K562 (cell line): ENCODE data around the gene FHIT. TPM values are rescaled to one million over a fixed set of nuclear protein-coding genes. Genes with fewer than 3 reads are reported as not detected.

Source experiments
- ATAC-seq: fragments of 200-7000 bp; cut with Tn5 transposase; 3 replicates; pipeline ENCODE4 v1.9.1; 2020; ENCODE audit warnings: moderate library complexity
- BruUV-seq: library from RNA; stranded (reverse); fragments of 400-500 nt; replicated peaks from 2 replicates; lab custom pipeline; 2021; lab: Mats Ljungman, UMichigan
- CTCF ChIA-PET: fragments of 300-600 bp; formaldehyde crosslinking; extraction: SDS; loops from one replicate; lab custom pipeline; 2021; ENCODE audit warnings: low intra/inter-chr PET ratio; lab: Yijun Ruan, JAX
- POLR2A ChIA-PET: fragments of 300-600, 350-650 bp; sonication (Branson Sonifier 250); formaldehyde crosslinking; extraction: SDS; loops from one replicate; lab custom pipeline; 2021; ENCODE audit warnings: antibody characterized with exemption, inconsistent platforms; lab: Yijun Ruan, JAX
- DNase-seq, 4 experiments: peaks; one replicate each; pipeline versions ENCODE4 v3.0.0 to v3.0.0-alpha.2; 2011 to 2018; ENCODE audit warnings: low spot score in 3 of 4, mixed read lengths in 3 of 4; ENCODE audit errors: extremely low read depth in 1 of 4
- FAIRE-seq: peaks from 2 replicates; lab custom pipeline; 2011; peaks lifted over from hg19 to GRCh38; lab: Jason Lieb, UNC
- H2AFZ ChIP-seq: 2 replicates; pipeline ENCODE4 v1.6.0; 2011; ENCODE audit warnings: low read depth, low read length, control low read depth, inconsistent platforms
- H3K27ac ChIP-seq: fragments of 200-600 bp; 3 replicates; pipeline ENCODE4 v1.8.0; 2011; ENCODE audit warnings: low read depth, mild to moderate bottlenecking, control low read depth, inconsistent platforms, low read length, moderate library complexity, mixed read lengths; ENCODE audit errors: extremely low read depth
- H3K27me3 ChIP-seq, 2 experiments: fragments of 300-600 bp in 1 of 2; 2 replicates in 1 of 2; 3 replicates in 1 of 2; pipeline versions ENCODE4 v1.6.0 to v1.8.0; 2011; ENCODE audit warnings: inconsistent platforms in 2 of 2, low read length in 2 of 2, mild to moderate bottlenecking in 1 of 2, mixed read lengths in 1 of 2, moderate library complexity in 1 of 2; ENCODE audit not compliant: control insufficient read depth in 2 of 2, insufficient read depth in 2 of 2
- H3K36me3 ChIP-seq: fragments of 300-600 bp; 3 replicates; pipeline ENCODE4 v1.8.0; 2011; ENCODE audit warnings: mild to moderate bottlenecking, low read length, inconsistent platforms; ENCODE audit not compliant: control insufficient read depth, insufficient read depth
- H3K4me1 ChIP-seq, 2 experiments: fragments of 200-600 bp in 1 of 2; replicated peaks in 1 of 2; 2 replicates in 1 of 2; 3 replicates in 1 of 2; pipeline versions ENCODE4 v1.5.1 to v1.8.0; 2011; ENCODE audit warnings: inconsistent platforms in 2 of 2, low read length in 2 of 2, mild to moderate bottlenecking in 1 of 2, mixed read lengths in 1 of 2, moderate library complexity in 1 of 2; ENCODE audit not compliant: control insufficient read depth in 2 of 2, insufficient read depth in 2 of 2
- H3K4me2 ChIP-seq: 2 replicates; pipeline ENCODE4 v1.6.1; 2011; ENCODE audit warnings: low read length, control low read depth, inconsistent platforms, mixed read lengths; ENCODE audit not compliant: insufficient read depth
- H3K4me3 ChIP-seq: fragments of 200-600 bp; sonication (generic), shearing (Covaris generic); 2 replicates; pipeline ENCODE4 v1.5.1; 2016; ENCODE audit warnings: control low read depth, inconsistent platforms
- H3K79me2 ChIP-seq: fragments of 200-600 bp; 3 replicates; pipeline ENCODE4 v1.8.0; 2011; ENCODE audit warnings: low read length, inconsistent platforms; ENCODE audit not compliant: control insufficient read depth, insufficient read depth
- H3K9ac ChIP-seq, 2 experiments: 2 replicates each; pipeline versions ENCODE4 v1.6.0 to v1.6.1; 2011; ENCODE audit warnings: low read depth in 2 of 2, low read length in 2 of 2, control low read depth in 1 of 2, inconsistent platforms in 1 of 2, mild to moderate bottlenecking in 1 of 2, mixed read lengths in 1 of 2; ENCODE audit not compliant: insufficient read depth in 1 of 2
- H3K9me1 ChIP-seq: one replicate; pipeline ENCODE4 v1.6.0; 2011; ENCODE audit warnings: inconsistent platforms, mild to moderate bottlenecking, low read length, moderate library complexity; ENCODE audit not compliant: control insufficient read depth, insufficient read depth
- H3K9me3 ChIP-seq: replicated peaks from 2 replicates; pipeline ENCODE4 v1.5.1; 2011; ENCODE audit warnings: low read depth, low read length, inconsistent platforms; ENCODE audit not compliant: control insufficient read depth, insufficient read depth
- H4K20me1 ChIP-seq: replicated peaks from 2 replicates; pipeline ENCODE4 v1.6.1; 2011; ENCODE audit warnings: low read length, inconsistent platforms, mixed read lengths; ENCODE audit not compliant: control insufficient read depth, insufficient read depth
- ATF2 ChIP-seq: sonication (generic); formaldehyde crosslinking; IDR thresholded peaks from 2 replicates; pipeline ENCODE4 v1.8.1; 2022; ENCODE audit warnings: missing genetic modification reagents
- ELF4 ChIP-seq: fragments of 450-650 bp; formaldehyde crosslinking; IDR thresholded peaks from 2 replicates; pipeline ENCODE4 v1.4.0; 2022; ENCODE audit warnings: missing genetic modification characterization
- HDAC6 ChIP-seq: IDR thresholded peaks from 2 replicates; pipeline ENCODE4 v1.6.1; 2012; ENCODE audit warnings: low read depth, mild to moderate bottlenecking, control low read depth, inconsistent platforms, low read length, moderate library complexity
- IFI16 ChIP-seq: fragments of 250-450 bp; sonication (Bioruptor Pico); IDR thresholded peaks from 2 replicates; pipeline ENCODE4 v2.1.2; 2022; ENCODE audit warnings: mild to moderate bottlenecking, inconsistent platforms
- NCOR1 ChIP-seq: fragments of 450-650 bp; IDR thresholded peaks from 2 replicates; pipeline ENCODE4 v1.6.1; 2016; ENCODE audit warnings: mild to moderate bottlenecking, moderate library complexity
- RBFOX2 ChIP-seq: fragments of 200-400 bp; formaldehyde crosslinking; IDR thresholded peaks from 2 replicates; pipeline ENCODE4 v1.6.1; 2017; ENCODE audit warnings: low read depth, mild to moderate bottlenecking, low read length, moderate library complexity
- SAFB ChIP-seq: fragments of 200-400 bp; formaldehyde crosslinking; IDR thresholded peaks from 2 replicates; pipeline ENCODE4 v1.6.1; 2017; ENCODE audit warnings: low read depth, low read length, borderline replicate concordance
- ZNF764 ChIP-seq: fragments of 250-450 bp; sonication (Bioruptor Pico); IDR thresholded peaks from 2 replicates; pipeline ENCODE4 v1.4.0; 2020; ENCODE audit warnings: low read depth, mild to moderate bottlenecking, moderate library complexity
- WGBS: fragments of 100-300 bp; shearing (Covaris generic); methylation state at CpG from one replicate; pipeline ENCODE4 v1.1.6; 2016; ENCODE audit warnings: low coverage, mixed read lengths; ENCODE audit not compliant: insufficient coverage; ENCODE audit errors: missing lambda C conversion rate; 5-methylcytosine and 5-hydroxymethylcytosine counted together
- in situ Hi-C: fragments of 300-500 bp; cut with MboI; formaldehyde crosslinking; loops from 4 replicates; pipeline ENCODE4 v1.15.0; 2018; ENCODE audit warnings: inconsistent platforms, mixed read lengths
- intact Hi-C: fragments of 100-400 bp; cut with micrococcal nuclease; formaldehyde crosslinking; loops from 2 replicates; pipeline ENCODE4 v1.14.2; 2022
- polyA plus RNA-seq, 8 experiments: library from polyadenylated mRNA; depleted of rRNA in 4 of 8; stranded (reverse) in 5 of 8; unstranded in 3 of 8; fragments of >200 nt; fragmentation: Nextera tagmentation in 2 of 8; fragmentation: Illumina TruSeq in 1 of 8; extraction: Ambion mirVana in 2 of 8; extraction: Trizol in 1 of 8; gene quantifications; 2 replicates each; pipeline versions ENCODE4 v1.2.1 to v1.2.3, GENCODE V29; 2011 to 2014; ENCODE audit warnings: inconsistent platforms in 1 of 8, missing spikeins in 1 of 8
- total RNA-seq, 7 experiments: library from RNA; depleted of rRNA in 6 of 7; stranded (reverse); fragments of >200 nt in 6 of 7; fragmentation: Illumina TruSeq in 2 of 7; extraction: Trizol in 2 of 7; gene quantifications; 2 replicates each; pipeline versions ENCODE4 v1.2.1 to v1.2.3, GENCODE V29; 2011 to 2021; ENCODE audit warnings: low replicate concordance in 1 of 7
- TF ChIP-seq, protein P1 (sequence below): sonication (generic); formaldehyde crosslinking; IDR thresholded peaks from 2 replicates; pipeline ENCODE4 v1.8.1; 2023; ENCODE audit warnings: mild to moderate bottlenecking, missing genetic modification reagents
- TF ChIP-seq, protein P2 (sequence below): fragments of 450-650 bp; formaldehyde crosslinking; IDR thresholded peaks from 2 replicates; pipeline ENCODE4 v1.4.0; 2020; ENCODE audit warnings: mild to moderate bottlenecking, moderate library complexity
- TF ChIP-seq, protein P3 (sequence below): sonication (generic); formaldehyde crosslinking; IDR thresholded peaks from 2 replicates; pipeline ENCODE4 v1.4.0; 2020; ENCODE audit warnings: mild to moderate bottlenecking, missing genetic modification reagents
- TF ChIP-seq, protein P4 (sequence below): IDR thresholded peaks from 2 replicates; pipeline ENCODE4 v1.6.1; 2011; ENCODE audit warnings: borderline replicate concordance, low read depth, mild to moderate bottlenecking, moderate library complexity, low read length; ENCODE audit not compliant: insufficient read depth, poor library complexity, severe bottlenecking

FHIT gene
- total and polyA plus RNA-seq, 9 of the 15 experiments (the other 6 are each of a cell fraction or from before 2014, with no cell fraction given): 1.7 to 9.1 (median 4.3) TPM

DNA sequence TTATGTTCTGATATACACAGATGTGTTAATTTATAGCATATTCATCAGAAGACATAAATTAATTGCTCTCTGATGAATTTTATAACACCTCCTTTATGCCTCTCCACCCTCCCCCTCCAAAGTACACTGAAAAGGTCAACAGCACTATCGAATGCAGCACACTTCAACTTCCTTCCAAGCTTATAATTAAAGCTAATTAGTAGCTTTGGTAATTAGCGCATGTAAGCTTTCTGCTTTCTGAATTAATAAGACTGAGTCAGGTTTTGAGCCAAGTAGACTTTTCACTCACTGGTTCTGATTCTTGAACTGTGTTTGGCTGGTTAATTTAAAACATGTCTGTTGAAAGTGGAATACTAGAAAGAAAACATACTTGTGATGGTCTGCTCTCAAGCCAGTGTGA lies 1440.6 kb downstream of the FHIT start:
- no TSS peak for BruUV-seq
- Histone ChIP-seq H2AFZ (no peak overlapping the region), H4K20me1 (no peaks in the 10 kb centered on the region), H3K27me3 (no peaks in the 10 kb centered on the region), H3K36me3 (no peaks in the 10 kb centered on the region), H3K9me1 (no peaks in the 10 kb centered on the region), H3K9me3 (no peaks in the 10 kb centered on the region), H3K9ac (no peak overlapping the region), H3K4me3 (no peak overlapping the region), H3K4me2 (no peak overlapping the region), H3K79me2 (no peaks in the 10 kb centered on the region), H3K4me1 (no peaks in the 10 kb centered on the region), H3K27ac (no peak overlapping the region)
- ATAC-seq (no peak), DNase-seq (no peak), FAIRE-seq (no peak)
- in situ Hi-C loops: no loop called here
- ChIA-PET CTCF (no interaction called here), POLR2A (interaction anchor here (0.7 kb wide), 1 partner anchor 21 kb away, joined by 4 read pairs; no protein-coding TSS in a partner anchor)
- intact Hi-C loops: no loop called here
- 17% methylated on average over 1 of the region's 2 CpGs for WGBS
- TF ChIP-seq, protein P1, sequence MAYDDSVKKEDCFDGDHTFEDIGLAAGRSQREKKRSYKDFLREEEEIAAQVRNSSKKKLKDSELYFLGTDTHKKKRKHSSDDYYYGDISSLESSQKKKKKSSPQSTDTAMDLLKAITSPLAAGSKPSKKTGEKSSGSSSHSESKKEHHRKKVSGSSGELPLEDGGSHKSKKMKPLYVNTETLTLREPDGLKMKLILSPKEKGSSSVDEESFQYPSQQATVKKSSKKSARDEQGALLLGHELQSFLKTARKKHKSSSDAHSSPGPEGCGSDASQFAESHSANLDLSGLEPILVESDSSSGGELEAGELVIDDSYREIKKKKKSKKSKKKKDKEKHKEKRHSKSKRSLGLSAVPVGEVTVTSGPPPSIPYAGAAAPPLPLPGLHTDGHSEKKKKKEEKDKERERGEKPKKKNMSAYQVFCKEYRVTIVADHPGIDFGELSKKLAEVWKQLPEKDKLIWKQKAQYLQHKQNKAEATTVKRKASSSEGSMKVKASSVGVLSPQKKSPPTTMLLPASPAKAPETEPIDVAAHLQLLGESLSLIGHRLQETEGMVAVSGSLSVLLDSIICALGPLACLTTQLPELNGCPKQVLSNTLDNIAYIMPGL (CRISPR knock-in tag): no peak
- TF ChIP-seq, protein P2, sequence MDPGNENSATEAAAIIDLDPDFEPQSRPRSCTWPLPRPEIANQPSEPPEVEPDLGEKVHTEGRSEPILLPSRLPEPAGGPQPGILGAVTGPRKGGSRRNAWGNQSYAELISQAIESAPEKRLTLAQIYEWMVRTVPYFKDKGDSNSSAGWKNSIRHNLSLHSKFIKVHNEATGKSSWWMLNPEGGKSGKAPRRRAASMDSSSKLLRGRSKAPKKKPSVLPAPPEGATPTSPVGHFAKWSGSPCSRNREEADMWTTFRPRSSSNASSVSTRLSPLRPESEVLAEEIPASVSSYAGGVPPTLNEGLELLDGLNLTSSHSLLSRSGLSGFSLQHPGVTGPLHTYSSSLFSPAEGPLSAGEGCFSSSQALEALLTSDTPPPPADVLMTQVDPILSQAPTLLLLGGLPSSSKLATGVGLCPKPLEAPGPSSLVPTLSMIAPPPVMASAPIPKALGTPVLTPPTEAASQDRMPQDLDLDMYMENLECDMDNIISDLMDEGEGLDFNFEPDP (CRISPR knock-in tag): no peak
- no peak for TF ChIP-seq ELF4 (CRISPR knock-in tag)
- no peak for TF ChIP-seq ZNF764 (CRISPR knock-in tag)
- TF ChIP-seq NCOR1: no peak
- no peak for TF ChIP-seq ATF2 (CRISPR knock-in tag)
- TF ChIP-seq RBFOX2: no peak
- TF ChIP-seq SAFB: no peak
- TF ChIP-seq, protein P3, sequence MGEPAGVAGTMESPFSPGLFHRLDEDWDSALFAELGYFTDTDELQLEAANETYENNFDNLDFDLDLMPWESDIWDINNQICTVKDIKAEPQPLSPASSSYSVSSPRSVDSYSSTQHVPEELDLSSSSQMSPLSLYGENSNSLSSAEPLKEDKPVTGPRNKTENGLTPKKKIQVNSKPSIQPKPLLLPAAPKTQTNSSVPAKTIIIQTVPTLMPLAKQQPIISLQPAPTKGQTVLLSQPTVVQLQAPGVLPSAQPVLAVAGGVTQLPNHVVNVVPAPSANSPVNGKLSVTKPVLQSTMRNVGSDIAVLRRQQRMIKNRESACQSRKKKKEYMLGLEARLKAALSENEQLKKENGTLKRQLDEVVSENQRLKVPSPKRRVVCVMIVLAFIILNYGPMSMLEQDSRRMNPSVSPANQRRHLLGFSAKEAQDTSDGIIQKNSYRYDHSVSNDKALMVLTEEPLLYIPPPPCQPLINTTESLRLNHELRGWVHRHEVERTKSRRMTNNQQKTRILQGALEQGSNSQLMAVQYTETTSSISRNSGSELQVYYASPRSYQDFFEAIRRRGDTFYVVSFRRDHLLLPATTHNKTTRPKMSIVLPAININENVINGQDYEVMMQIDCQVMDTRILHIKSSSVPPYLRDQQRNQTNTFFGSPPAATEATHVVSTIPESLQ: no peak
- no peak for TF ChIP-seq HDAC6
- TF ChIP-seq, protein P4, sequence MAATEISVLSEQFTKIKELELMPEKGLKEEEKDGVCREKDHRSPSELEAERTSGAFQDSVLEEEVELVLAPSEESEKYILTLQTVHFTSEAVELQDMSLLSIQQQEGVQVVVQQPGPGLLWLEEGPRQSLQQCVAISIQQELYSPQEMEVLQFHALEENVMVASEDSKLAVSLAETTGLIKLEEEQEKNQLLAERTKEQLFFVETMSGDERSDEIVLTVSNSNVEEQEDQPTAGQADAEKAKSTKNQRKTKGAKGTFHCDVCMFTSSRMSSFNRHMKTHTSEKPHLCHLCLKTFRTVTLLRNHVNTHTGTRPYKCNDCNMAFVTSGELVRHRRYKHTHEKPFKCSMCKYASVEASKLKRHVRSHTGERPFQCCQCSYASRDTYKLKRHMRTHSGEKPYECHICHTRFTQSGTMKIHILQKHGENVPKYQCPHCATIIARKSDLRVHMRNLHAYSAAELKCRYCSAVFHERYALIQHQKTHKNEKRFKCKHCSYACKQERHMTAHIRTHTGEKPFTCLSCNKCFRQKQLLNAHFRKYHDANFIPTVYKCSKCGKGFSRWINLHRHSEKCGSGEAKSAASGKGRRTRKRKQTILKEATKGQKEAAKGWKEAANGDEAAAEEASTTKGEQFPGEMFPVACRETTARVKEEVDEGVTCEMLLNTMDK: no peak
- TF ChIP-seq IFI16 (CRISPR knock-in tag): no peak
